NB4 (cell line): ENCODE measurements around the gene RPTOR.

Experiments used
- DNase-seq: peaks from one replicate; pipeline ENCODE4 v3.0.0; 2010; ENCODE audit warnings: low read depth
- H3K4me3 ChIP-seq: one replicate; pipeline ENCODE4 v1.5.1; 2011; ENCODE audit warnings: mild to moderate bottlenecking, low read depth, low read length, moderate library complexity
- CTCF ChIP-seq: IDR thresholded peaks from one replicate; pipeline ENCODE4 v1.5.1; 2012; ENCODE audit warnings: low read depth, low read length
- MAX ChIP-seq: IDR thresholded peaks from 2 replicates; pipeline ENCODE4 v1.6.1; 2011; ENCODE audit warnings: low read depth, low read length
- MYC ChIP-seq: IDR thresholded peaks from 2 replicates; pipeline ENCODE4 v1.6.1; 2011; ENCODE audit warnings: low read depth, low read length
- POLR2A ChIP-seq: IDR thresholded peaks from 2 replicates; pipeline ENCODE4 v1.6.1; 2011; ENCODE audit warnings: mild to moderate bottlenecking; ENCODE audit not compliant: insufficient read length; ENCODE audit errors: extremely low read depth

The RPTOR gene

DNA sequence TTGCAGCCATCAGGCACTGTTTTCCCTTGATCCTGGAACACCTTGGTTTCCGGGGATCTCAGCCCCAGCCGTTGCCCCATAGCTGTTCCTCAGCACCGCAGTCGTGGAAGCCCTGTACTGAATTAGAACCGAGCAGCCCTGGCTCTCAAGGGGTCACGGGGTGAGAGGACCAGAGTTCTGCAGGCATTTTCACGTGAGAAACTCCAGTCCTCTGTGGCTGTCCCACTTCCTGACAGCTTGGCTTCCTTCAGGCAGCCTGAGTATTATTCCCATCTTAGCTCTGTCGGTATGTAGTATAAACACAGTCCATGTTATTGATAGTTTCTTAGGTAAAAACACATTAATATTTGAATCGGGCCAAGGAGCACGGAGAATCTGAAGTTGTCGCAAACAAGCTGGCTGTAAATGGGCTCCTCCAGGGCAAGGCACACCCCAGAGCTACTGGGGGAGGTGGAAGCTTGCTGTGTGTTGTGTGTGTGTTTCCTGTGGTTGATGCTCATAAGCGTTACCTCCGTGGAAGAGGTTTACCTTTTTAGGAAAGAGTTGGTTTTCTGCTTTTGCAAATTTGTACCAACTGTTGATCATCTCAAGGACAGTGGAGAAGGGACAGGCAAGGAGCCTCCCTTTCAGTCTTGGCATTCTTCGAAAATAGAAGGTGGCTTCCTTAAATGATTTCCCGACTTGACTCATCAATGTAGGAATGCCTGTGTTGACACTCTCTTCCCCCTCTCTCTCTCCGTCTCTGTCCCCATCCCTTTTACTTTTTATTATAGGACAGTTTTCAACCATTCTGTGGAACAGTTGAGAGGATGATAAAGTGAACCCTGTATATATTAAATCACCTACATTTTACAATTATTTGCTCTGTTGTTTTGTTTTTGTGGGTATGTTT, 238.1 kb downstream of the RPTOR start:
- DNase-seq, result peak; percentile 25
- no peak overlapping the region for H3K4me3 ChIP-seq
- TF ChIP-seq CTCF (no peak), POLR2A (no peak), MAX (no peak), MYC (no peak)

DNA sequence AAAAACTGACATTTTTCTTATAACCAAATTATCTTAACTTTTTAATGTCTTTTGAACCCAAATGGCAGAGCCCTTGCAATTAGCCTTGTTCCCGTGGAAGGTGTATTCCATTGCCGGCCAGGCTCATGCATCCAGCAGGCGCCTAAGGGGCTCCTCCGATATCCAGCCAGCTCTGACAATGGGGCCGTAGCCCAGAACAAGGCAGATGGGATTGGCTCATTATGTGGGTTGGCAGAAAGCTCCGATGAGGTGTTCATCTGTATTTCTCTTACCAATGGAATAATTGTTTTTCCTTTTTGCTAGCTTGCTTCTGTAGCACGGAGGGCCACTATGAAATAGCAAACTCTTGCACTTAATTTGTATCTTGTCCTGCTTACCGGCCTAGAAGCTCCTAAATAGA, 238.8 kb downstream of the RPTOR start:
- H3K4me3 ChIP-seq, result no peak overlapping the region
- DNase-seq, result no peak
- TF ChIP-seq MAX (no peak), POLR2A (no peak), MYC (no peak), CTCF (no peak)

GRCh38 chr17:80783971-80784370, 239.3 kb downstream of the RPTOR start:
- TF ChIP-seq POLR2A, result no peak
- no peak for TF ChIP-seq MYC
- no peak for TF ChIP-seq CTCF
- no peak for TF ChIP-seq MAX
- H3K4me3 ChIP-seq, result no peak overlapping the region
- no peak for DNase-seq

DNA sequence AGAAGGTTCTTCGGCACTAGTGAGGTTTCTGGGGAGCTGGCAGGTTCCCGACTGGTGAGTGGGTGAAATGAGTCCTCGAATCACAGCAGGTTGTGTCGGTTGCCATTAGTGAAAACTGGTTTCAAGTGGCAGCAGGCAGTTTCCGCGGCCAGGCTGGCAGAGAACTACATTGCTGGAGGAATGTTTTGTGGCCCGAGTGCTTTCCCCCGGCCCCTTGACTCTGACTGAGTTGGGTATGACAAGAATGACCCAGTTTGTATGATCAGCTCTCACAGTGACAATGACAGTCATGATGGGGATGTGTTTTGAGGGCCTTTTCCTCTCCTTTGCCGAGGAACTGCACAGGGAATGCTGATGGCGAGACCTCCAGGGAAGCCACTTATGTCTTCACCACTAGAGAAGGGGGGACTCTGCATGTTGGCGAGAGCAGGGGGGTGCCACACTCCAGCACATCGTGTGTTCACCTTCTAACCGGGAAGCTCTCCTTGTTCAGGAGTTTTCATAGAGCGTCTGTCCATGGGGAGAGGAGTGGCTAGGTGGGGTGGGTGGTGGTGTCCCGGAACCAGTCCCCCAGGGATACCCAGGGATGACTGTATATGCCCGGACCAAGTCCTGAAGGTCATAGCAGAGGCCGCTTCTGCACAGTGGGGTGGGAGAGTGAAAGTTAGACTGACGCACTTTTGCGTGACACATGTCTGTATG, 241.0 kb downstream of the RPTOR start:
- no peak overlapping the region for H3K4me3 ChIP-seq
- no peak for TF ChIP-seq POLR2A
- no peak for TF ChIP-seq MAX
- no peak for TF ChIP-seq CTCF
- TF ChIP-seq MYC, result no peak
- DNase-seq, result no peak

DNA sequence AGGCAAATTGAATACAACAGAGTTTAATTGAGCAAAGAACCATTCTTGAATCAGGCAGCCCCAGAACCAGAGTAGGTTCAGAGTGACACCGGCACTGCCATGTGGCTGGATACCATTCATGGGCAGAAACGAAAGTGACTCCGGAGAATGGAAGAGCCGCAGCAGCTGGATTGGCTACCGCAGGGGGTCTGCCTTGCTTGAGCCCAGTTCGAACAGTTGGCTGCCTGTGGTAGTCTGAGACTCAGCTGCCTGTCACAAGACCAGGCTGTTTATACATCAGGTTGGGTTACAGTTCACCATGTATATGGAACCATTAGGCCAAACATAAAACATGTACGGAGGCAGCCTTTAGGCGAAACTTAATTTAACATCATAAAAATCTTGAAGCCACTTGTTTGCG, 241.8 kb downstream of the RPTOR start:
- DNase-seq, result no peak
- TF ChIP-seq CTCF (no peak), MAX (no peak), MYC (no peak), POLR2A (no peak)
- H3K4me3 ChIP-seq, result no peak overlapping the region
